GM18519 (cell line): Measurements from ENCODE around the gene ADARB1.

Experiments used
- ATAC-seq: cut with Tn5 transposase; IDR thresholded peaks from one replicate; pipeline ENCODE4 v1.9.1; 2021; ENCODE audit warnings: mild to moderate bottlenecking, moderate library complexity; ENCODE audit not compliant: unreplicated experiment, low FRiP score

ADARB1 gene

GRCh38 chr21:45073301-45074047 lies 906 bp upstream of the ADARB1 start:
- no peak for ATAC-seq

- ATAC-seq = no peak
Measured at GRCh38 chr21:45074818-45075595, 627 bp downstream of the ADARB1 start.

GRCh38 chr21:45075596-45076244 lies 1.3 kb downstream of the ADARB1 start:
- ATAC-seq = no peak

- no peak for ATAC-seq
Measured at GRCh38 chr21:45076245-45076711, 1.9 kb downstream of the ADARB1 start.

- ATAC-seq = no peak
Measured at GRCh38 chr21:45078371-45078770, 4.0 kb downstream of the ADARB1 start.

- ATAC-seq = no peak
Measured at GRCh38 chr21:45078877-45079281, 4.5 kb downstream of the ADARB1 start.

GRCh38 chr21:45079351-45079750 lies 5.0 kb downstream of the ADARB1 start:
- ATAC-seq = no peak

- no peak for ATAC-seq
Measured at GRCh38 chr21:45080232-45080631, 5.9 kb downstream of the ADARB1 start.

GRCh38 chr21:45080639-45081414 lies 6.4 kb downstream of the ADARB1 start:
- ATAC-seq = no peak

- ATAC-seq = no peak
Measured at GRCh38 chr21:45081636-45082035, 7.3 kb downstream of the ADARB1 start.

- no peak for ATAC-seq
Measured at GRCh38 chr21:45082736-45083135, 8.4 kb downstream of the ADARB1 start.

GRCh38 chr21:45084121-45084520 lies 9.7 kb downstream of the ADARB1 start:
- no peak for ATAC-seq

GRCh38 chr21:45084881-45085536 lies 10.6 kb downstream of the ADARB1 start:
- ATAC-seq = no peak

- ATAC-seq = no peak
Measured at GRCh38 chr21:45085700-45086099, 11.3 kb downstream of the ADARB1 start.

GRCh38 chr21:45086337-45086958 lies 12.1 kb downstream of the ADARB1 start:
- no peak for ATAC-seq

- no peak for ATAC-seq
Measured at GRCh38 chr21:45087022-45087823, 12.8 kb downstream of the ADARB1 start.

GRCh38 chr21:45088116-45088515 lies 13.7 kb downstream of the ADARB1 start:
- no peak for ATAC-seq

- no peak for ATAC-seq
Measured at GRCh38 chr21:45088729-45089128, 14.3 kb downstream of the ADARB1 start.

- ATAC-seq = no peak
Measured at GRCh38 chr21:45089964-45090363, 15.6 kb downstream of the ADARB1 start.
